T-cell (primary cell): ENCODE measurements around the gene SMC1A. TPM values are rescaled to one million over a fixed set of nuclear protein-coding genes. Genes with fewer than 3 reads are reported as not detected.
"Not testable (repeated sequence)": the region's sequence is repeated elsewhere in the genome, so short reads cannot be mapped to it uniquely, and the experiment has no call there.

ENCODE experiments used
- ATAC-seq, 4 experiments: fragments of 200-7000 bp in 3 of 4; fragments of 150-1000 bp in 1 of 4; cut with Tn5 transposase; replicated peaks in 1 of 4; 1 replicate in 3 of 4; 2 replicates in 1 of 4; pipeline ENCODE4 v1.10.0; 2021; ENCODE audit warnings: moderate library complexity in 3 of 4, mild to moderate bottlenecking in 2 of 4, moderate number of reproducible peaks in 1 of 4
- CTCF ChIA-PET, 2 donors: fragments of 300-600 bp; sonication (Branson Sonifier 250); formaldehyde crosslinking; loops; one replicate each; lab custom pipeline; 2022; ENCODE audit warnings: antibody characterized with exemption in 2 of 2; lab: Charles Lee
- POLR2A ChIA-PET, 2 donors: fragments of 300-600 bp; sonication (Branson Sonifier 250); formaldehyde crosslinking; loops; one replicate each; lab custom pipeline; 2022; ENCODE audit warnings: antibody characterized with exemption in 2 of 2; lab: Charles Lee
- DNase-seq, 35 experiments: peaks; one replicate each; pipeline versions ENCODE4 v3.0.0 to v3.0.0-alpha.2; 2013 to 2023
- H3K27ac ChIP-seq: one replicate; pipeline ENCODE4 v1.5.1; 2013; ENCODE audit warnings: low read length
- H3K27me3 ChIP-seq, 2 experiments: replicated peaks in 1 of 2; 1 replicate in 1 of 2; 2 replicates in 1 of 2; pipeline versions ENCODE4 v1.6.1 to v1.7.0; 2013; ENCODE audit warnings: low read length in 1 of 2, mixed read lengths in 1 of 2; ENCODE audit not compliant: control insufficient read depth in 2 of 2, insufficient read depth in 2 of 2; ENCODE audit errors: extremely low read depth in 1 of 2
- H3K36me3 ChIP-seq, 2 donors: 1 replicate in 1 of 2; 2 replicates in 1 of 2; pipeline versions ENCODE4 v1.6.1 to v1.7.0; 2013; ENCODE audit warnings: low read length in 1 of 2; ENCODE audit not compliant: control insufficient read depth in 2 of 2, insufficient read depth in 1 of 2; ENCODE audit errors: extremely low read depth in 1 of 2
- H3K4me1 ChIP-seq, 2 experiments: 1 replicate in 1 of 2; 2 replicates in 1 of 2; pipeline versions ENCODE4 v1.6.1 to v1.7.0; 2013; ENCODE audit warnings: low read length in 2 of 2, mixed read lengths in 1 of 2; ENCODE audit not compliant: insufficient read depth in 2 of 2, control insufficient read depth in 1 of 2; ENCODE audit errors: extremely low read depth in 1 of 2
- H3K4me3 ChIP-seq, 2 donors: 1 replicate in 1 of 2; 2 replicates in 1 of 2; pipeline versions ENCODE4 v1.5.1 to v1.7.0; 2013; ENCODE audit warnings: mild to moderate bottlenecking in 2 of 2, low read length in 1 of 2, moderate library complexity in 1 of 2; ENCODE audit not compliant: control insufficient read depth in 1 of 2; ENCODE audit errors: extremely low read depth in 1 of 2
- H3K9me3 ChIP-seq: 2 replicates; pipeline ENCODE4 v1.7.0; 2013
- H3K27ac Mint-ChIP-seq, 2 donors: one replicate each; pipeline ENCODE4 v1.8.0; 2020 to 2021; ENCODE audit warnings: mild to moderate bottlenecking in 2 of 2, mixed read lengths in 2 of 2
- H3K27me3 Mint-ChIP-seq, 2 donors: one replicate each; pipeline ENCODE4 v1.8.0; 2021 to 2022; ENCODE audit warnings: mixed read lengths in 2 of 2
- H3K36me3 Mint-ChIP-seq: one replicate; pipeline ENCODE4 v1.8.0; 2021; ENCODE audit warnings: mixed read lengths
- H3K4me1 Mint-ChIP-seq, 3 donors: one replicate each; pipeline ENCODE4 v1.8.0; 2020 to 2022; ENCODE audit warnings: mixed read lengths in 3 of 3, mild to moderate bottlenecking in 1 of 3
- H3K4me3 Mint-ChIP-seq, 3 donors: one replicate each; pipeline ENCODE4 v1.8.0; 2020 to 2022; ENCODE audit warnings: mild to moderate bottlenecking in 3 of 3, mixed read lengths in 3 of 3, moderate library complexity in 3 of 3
- H3K9me3 Mint-ChIP-seq, 3 donors: one replicate each; pipeline ENCODE4 v1.8.0; 2020 to 2022; ENCODE audit warnings: mixed read lengths in 3 of 3
- WGBS: methylation state at CpG from one replicate; pipeline ENCODE4 v1.1.5; 2013; ENCODE audit warnings: missing lambda C conversion rate; ENCODE audit not compliant: insufficient coverage; 5-methylcytosine and 5-hydroxymethylcytosine counted together
- total RNA-seq, 35 experiments: library from RNA in 6 of 35; stranded (reverse) in 6 of 35; fragments of 120-200 nt in 1 of 35; gene quantifications; one replicate each; pipeline versions ENCODE4 v1.2.1 to v1.2.4 and lab custom pipeline; 2013 to 2026

SMC1A gene
- total RNA-seq, 5 donors from 2014 or later (not counting 1 experiment from before 2014, with no cell fraction given), result 46.8 to 73.0 (median 66.0) TPM

GRCh38 chrX:53421772-53422085 lies 725 bp downstream of the SMC1A start:
- Mint-ChIP-seq H3K9me3 (no peaks in the 10 kb centered on the region), H3K27ac (peak overlapping the region; percentile 93 to 95), H3K36me3 (peaks cover 3% of the 10 kb centered on the region), H3K27me3 (no peaks in the 10 kb centered on the region), H3K4me3 (peak overlapping the region; percentile 89 to 99 (median 89)), H3K4me1 (peaks cover 36 to 40% (median 37%) of the 10 kb centered on the region in 3 donors)
- Histone ChIP-seq H3K27me3 (no peaks in the 10 kb centered on the region), H3K9me3 (no peaks in the 10 kb centered on the region), H3K27ac (peak overlapping the region; percentile 94), H3K36me3 (no peaks in the 10 kb centered on the region), H3K4me3 (peak overlapping the region; percentile 77 to 84), H3K4me1 (peaks cover 17 to 35% of the 10 kb centered on the region in 2 experiments)
- peak in 4 of 35 experiments; percentile 20 to 51 (median 36) for DNase-seq
- 0% methylated on average over 8 of the region's 15 CpGs for WGBS
- ATAC-seq, result peak; percentile 15 to 30 (median 25)
- ChIA-PET CTCF (interaction anchor here in 1 of 2 donors (1.7 to 2.0 kb wide), 2 partner anchors 14 to 104 kb away, joined by 4 to 11 read pairs; no protein-coding TSS in a partner anchor), POLR2A (interaction anchor here in 1 of 2 donors (0.7 to 1.6 kb wide), 3 partner anchors 243 to 1128 kb away, joined by 3 to 6 read pairs (median 4); no protein-coding TSS in a partner anchor)

- POLR2A ChIA-PET, result no interaction called here
- Histone ChIP-seq H3K4me1 (peaks cover 17 to 35% of the 10 kb centered on the region in 2 experiments), H3K4me3 (peak overlapping the region in 1 of 2 donors; percentile 84), H3K36me3 (no peaks in the 10 kb centered on the region), H3K9me3 (no peaks in the 10 kb centered on the region), H3K27me3 (no peaks in the 10 kb centered on the region), H3K27ac (peak overlapping the region; percentile 28)
- H3K4me1 Mint-ChIP-seq, result peaks cover 36 to 40% (median 37%) of the 10 kb centered on the region in 3 donors
- H3K4me3 Mint-ChIP-seq, result peak overlapping the region; percentile 89 to 99 (median 89)
- H3K36me3 Mint-ChIP-seq, result peaks cover 3% of the 10 kb centered on the region
- CTCF ChIA-PET, result no interaction called here
- peak overlapping the region; percentile 93 to 95 for H3K27ac Mint-ChIP-seq
- DNase-seq (no peak), ATAC-seq (no peak)
- H3K9me3 Mint-ChIP-seq, result no peaks in the 10 kb centered on the region
- no peaks in the 10 kb centered on the region for H3K27me3 Mint-ChIP-seq
- no CpG with 5 or more reads among the region's 2 CpGs for WGBS
Measured at GRCh38 chrX:53421125-53421524, 1.3 kb downstream of the SMC1A start.

DNA sequence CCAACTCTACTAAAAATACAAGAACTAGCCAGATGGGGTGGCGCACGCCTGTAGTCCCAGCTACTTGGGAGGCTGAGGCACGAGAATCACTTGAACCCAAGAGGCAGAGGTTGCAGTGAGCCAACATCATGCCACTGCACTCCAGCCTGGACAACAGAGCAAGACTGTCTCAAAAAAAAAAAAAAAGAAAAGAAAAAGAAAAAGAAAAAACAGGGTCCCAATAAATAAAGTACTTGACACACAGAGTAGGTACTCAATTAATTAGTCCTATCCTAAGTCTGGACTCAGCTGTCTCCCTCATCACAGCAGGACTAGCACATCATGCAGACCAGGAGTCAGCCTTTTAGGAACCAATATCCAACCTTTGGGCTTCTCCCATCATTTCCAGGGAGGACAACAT lies 2.1 kb downstream of the SMC1A start:
- POLR2A ChIA-PET, result interaction anchor here in 1 of 2 donors (0.7 kb wide), 1 partner anchor 18 kb away, joined by 4 read pairs; no protein-coding TSS in a partner anchor
- H3K36me3 ChIP-seq, H3K27me3 Mint-ChIP-seq, H3K9me3 ChIP-seq, H3K36me3 Mint-ChIP-seq, ATAC-seq, H3K27ac ChIP-seq, H3K27me3 ChIP-seq, H3K27ac Mint-ChIP-seq, CTCF ChIA-PET, DNase-seq, H3K9me3 Mint-ChIP-seq, H3K4me3 ChIP-seq: not testable (repeated sequence)
- Mint-ChIP-seq H3K4me1 (peaks cover 36 to 40% (median 37%) of the 10 kb centered on the region in 3 donors), H3K4me3 (peak overlapping the region; percentile 13 to 99 (median 89))
- H3K4me1 ChIP-seq, result peaks cover 17 to 35% of the 10 kb centered on the region in 2 experiments
- 80% methylated on average over 2 of the region's 3 CpGs for WGBS

- H3K4me1 Mint-ChIP-seq, result peaks cover 10 to 19% (median 14%) of the 10 kb centered on the region in 3 donors
- Histone ChIP-seq H3K9me3 (no peaks in the 10 kb centered on the region), H3K4me1 (no peaks in the 10 kb centered on the region), H3K4me3 (no peak overlapping the region), H3K27ac (no peak overlapping the region), H3K27me3 (no peaks in the 10 kb centered on the region), H3K36me3 (peaks cover 15 to 60% of the 10 kb centered on the region in 2 donors)
- peaks cover 23% of the 10 kb centered on the region for H3K36me3 Mint-ChIP-seq
- ChIA-PET POLR2A (no interaction called here), CTCF (no interaction called here)
- H3K27me3 Mint-ChIP-seq, result no peaks in the 10 kb centered on the region
- no peaks in the 10 kb centered on the region for H3K9me3 Mint-ChIP-seq
- ATAC-seq (no peak), DNase-seq (no peak)
- H3K4me3 Mint-ChIP-seq, result no peak overlapping the region
- no peak overlapping the region for H3K27ac Mint-ChIP-seq
- WGBS, result no CpG with 5 or more reads among the region's 2 CpGs
Measured at GRCh38 chrX:53412446-53412845, 10.0 kb downstream of the SMC1A start.

DNA sequence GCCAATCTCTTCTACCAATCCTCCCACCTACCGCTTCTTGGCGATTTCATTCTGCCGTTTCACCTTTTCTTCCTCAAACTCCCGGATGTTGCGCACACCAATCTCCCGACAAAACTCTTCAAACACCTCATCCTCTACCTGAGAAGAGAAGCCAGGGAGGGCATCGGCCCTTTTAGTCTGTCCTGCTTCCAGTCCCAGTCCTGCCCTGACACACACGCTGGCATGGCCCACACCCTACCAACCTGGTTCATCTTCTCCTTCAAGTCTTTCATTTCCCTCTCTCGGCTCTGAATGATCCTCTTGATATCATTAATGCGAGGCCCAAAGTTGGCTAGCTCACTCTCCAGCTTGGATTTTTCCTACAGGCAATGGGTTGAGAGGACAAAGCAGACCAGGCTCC lies 18.9 kb downstream of the SMC1A start:
- peaks cover 12 to 76% of the 10 kb centered on the region in 2 donors for H3K36me3 ChIP-seq
- POLR2A ChIA-PET, result no interaction called here
- no peak overlapping the region for H3K4me3 Mint-ChIP-seq

DNA sequence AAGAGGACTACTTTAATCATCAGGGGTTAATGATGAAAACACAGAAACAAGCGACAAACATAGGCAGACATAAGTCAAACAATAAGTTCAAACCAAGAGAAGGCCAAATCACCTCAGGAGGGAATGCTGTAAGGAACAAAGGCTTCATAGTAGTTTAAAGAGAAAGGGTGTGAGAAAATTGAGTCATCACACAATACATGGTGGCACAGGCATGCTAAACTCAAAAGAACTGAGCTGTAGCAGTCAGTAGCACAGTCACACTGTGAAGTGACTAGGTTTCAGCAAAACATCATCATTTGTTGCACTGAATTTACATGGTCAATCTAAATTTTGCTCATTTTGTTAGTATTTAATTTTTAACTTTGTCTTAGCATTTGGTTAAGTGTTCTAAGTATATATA lies 24.2 kb downstream of the SMC1A start:
- Mint-ChIP-seq H3K27me3 (no peaks in the 10 kb centered on the region), H3K27ac (no peak overlapping the region), H3K4me1 (no peaks in the 10 kb centered on the region), H3K36me3 (peaks cover 38% of the 10 kb centered on the region), H3K4me3 (no peak overlapping the region), H3K9me3 (no peaks in the 10 kb centered on the region)
- ATAC-seq (no peak), DNase-seq (no peak)
- Histone ChIP-seq H3K27me3 (no peaks in the 10 kb centered on the region), H3K4me3 (no peak overlapping the region), H3K27ac (no peak overlapping the region), H3K4me1 (no peaks in the 10 kb centered on the region), H3K36me3 (peaks cover 3 to 50% of the 10 kb centered on the region in 2 donors), H3K9me3 (no peaks in the 10 kb centered on the region)
- POLR2A ChIA-PET, result no interaction called here
- CTCF ChIA-PET, result no interaction called here
- no CpG with 5 or more reads among the region's 1 CpG for WGBS

More for the DNA sequence above, 18.9 kb downstream of the SMC1A start:
- ATAC-seq (no peak), DNase-seq (no peak)
- H3K9me3 ChIP-seq, result no peaks in the 10 kb centered on the region
- no peak overlapping the region for H3K4me3 ChIP-seq
- no peaks in the 10 kb centered on the region for H3K4me1 ChIP-seq
- H3K27ac Mint-ChIP-seq, result no peak overlapping the region
- CTCF ChIA-PET, result no interaction called here
- no peaks in the 10 kb centered on the region for H3K4me1 Mint-ChIP-seq
- H3K27ac ChIP-seq, result no peak overlapping the region
- no peaks in the 10 kb centered on the region for H3K9me3 Mint-ChIP-seq
- no peaks in the 10 kb centered on the region for H3K27me3 ChIP-seq
- no peaks in the 10 kb centered on the region for H3K27me3 Mint-ChIP-seq
- whole genome bisulfite sequencing, result 100% methylated on average over 3 of the region's 10 CpGs
- H3K36me3 Mint-ChIP-seq, result peaks cover 30% of the 10 kb centered on the region
